GM23248 (cell line): ENCODE measurements around the gene KRT14. TPM values are rescaled to one million over a fixed set of nuclear protein-coding genes. Genes with fewer than 3 reads are reported as not detected.

Source experiments
- DNase-seq: peaks from one replicate; pipeline ENCODE4 v3.0.0-alpha.2; 2015
- H2AFZ ChIP-seq: fragments of 200-600 bp; sonication (generic); 2 replicates; pipeline ENCODE4 v1.6.1; 2016; ENCODE audit warnings: antibody characterized with exemption
- H3F3A ChIP-seq: fragments of 200-600 bp; sonication (generic); 2 replicates; pipeline ENCODE4 v1.6.1; 2016; ENCODE audit warnings: mild to moderate bottlenecking, antibody characterized with exemption, mixed run types; ENCODE audit not compliant: insufficient read depth
- H3K27ac ChIP-seq: fragments of 200-600 bp; sonication (generic); 2 replicates; pipeline ENCODE4 v1.5.1; 2016; ENCODE audit warnings: mild to moderate bottlenecking
- H3K27me3 ChIP-seq: fragments of 200-600 bp; sonication (generic); replicated peaks from 2 replicates; pipeline ENCODE4 v1.6.1; 2016; ENCODE audit warnings: mild to moderate bottlenecking; ENCODE audit not compliant: insufficient read depth
- H3K36me3 ChIP-seq: fragments of 200-600 bp; sonication (generic); 2 replicates; pipeline ENCODE4 v1.6.1; 2016; ENCODE audit warnings: low read depth, mild to moderate bottlenecking
- H3K4me1 ChIP-seq: fragments of 200-600 bp; sonication (generic); 2 replicates; pipeline ENCODE4 v1.6.1; 2016; ENCODE audit warnings: mild to moderate bottlenecking; ENCODE audit not compliant: insufficient read depth
- H3K4me2 ChIP-seq: fragments of 200-600 bp; sonication (generic); one replicate; pipeline ENCODE4 v1.6.1; 2016; ENCODE audit warnings: mild to moderate bottlenecking; ENCODE audit not compliant: unreplicated experiment
- H3K4me3 ChIP-seq: fragments of 200-600 bp; sonication (generic); 2 replicates; pipeline ENCODE4 v1.5.1; 2016; ENCODE audit warnings: mild to moderate bottlenecking
- H3K79me2 ChIP-seq: fragments of 200-600 bp; sonication (generic); 2 replicates; pipeline ENCODE4 v1.6.1; 2016; ENCODE audit warnings: mild to moderate bottlenecking; ENCODE audit not compliant: insufficient read depth
- H3K9ac ChIP-seq: fragments of 200-600 bp; sonication (generic); 2 replicates; pipeline ENCODE4 v1.6.1; 2016; ENCODE audit warnings: mild to moderate bottlenecking
- H3K9me2 ChIP-seq: fragments of 200-600 bp; sonication (generic); 2 replicates; pipeline ENCODE4 v1.6.1; 2016; ENCODE audit warnings: mixed run types, mild to moderate bottlenecking, moderate library complexity; ENCODE audit not compliant: insufficient read depth
- H3K9me3 ChIP-seq: fragments of 200-600 bp; sonication (generic); one replicate; pipeline ENCODE4 v1.6.1; 2017; ENCODE audit warnings: low read depth
- H4K20me1 ChIP-seq: fragments of 200-600 bp; sonication (generic); 2 replicates; pipeline ENCODE4 v1.6.0; 2016; ENCODE audit not compliant: insufficient read depth
- EZH2 ChIP-seq: fragments of 200-600 bp; sonication (generic); IDR thresholded peaks from 2 replicates; pipeline ENCODE4 v1.6.1; 2018; ENCODE audit warnings: antibody characterized with exemption, mild to moderate bottlenecking; ENCODE audit not compliant: insufficient read depth, poor library complexity, severe bottlenecking
- EZH2phosphoT487 ChIP-seq: fragments of 200-600 bp; sonication (generic); IDR thresholded peaks from 2 replicates; pipeline ENCODE4 v1.6.1; 2018; ENCODE audit warnings: antibody characterized with exemption, moderate library complexity, mild to moderate bottlenecking, low read depth; ENCODE audit not compliant: insufficient read depth
- WGBS, 2 experiments: methylation state at CpG; one replicate each; pipeline ENCODE4 v1.1.6; 2015 to 2017; ENCODE audit warnings: low lambda C conversion rate in 2 of 2, low coverage in 1 of 2; ENCODE audit errors: missing lambda C conversion rate in 2 of 2; 5-methylcytosine and 5-hydroxymethylcytosine counted together
- in situ Hi-C: fragments of 300-500 bp; cut with MboI; formaldehyde crosslinking; loops from 2 replicates; pipeline ENCODE4 v1.15.0; 2020
- polyA plus RNA-seq: library from polyadenylated mRNA; unstranded; fragments of >200 nt; fragmentation: Nextera tagmentation; extraction: Ambion mirVana; gene quantifications from 2 replicates; pipeline ENCODE4 v1.2.1, GENCODE V29; 2016
- total RNA-seq: library from RNA; depleted of rRNA; stranded (reverse); fragments of >200 nt; shearing (Covaris generic); gene quantifications from 2 replicates; pipeline ENCODE4 v1.2.3, GENCODE V29; 2014; rRNA removed

The KRT14 gene
- 0.25 TPM in 1 of 2 replicates, not detected in the other for total RNA-seq
- polyA plus RNA-seq = 0.90 and 0.93 TPM in 2 replicates

- Histone ChIP-seq H3K9me3 (no peaks in the 10 kb centered on the region), H3K79me2 (no peaks in the 10 kb centered on the region), H3K4me3 (no peak within 1 kb of the TSS), H3K9me2 (no peaks in the 10 kb centered on the region), H3K27me3 (peaks cover 11% of the 10 kb centered on the region; the same call in 1 of the 2 replicates), H3K4me1 (no peaks in the 10 kb centered on the region), H3K27ac (no peak within 1 kb of the TSS), H3F3A (no peaks in the 10 kb centered on the region), H3K36me3 (no peaks in the 10 kb centered on the region), H4K20me1 (no peaks in the 10 kb centered on the region), H3K4me2 (no peak within 1 kb of the TSS), H3K9ac (no peak within 1 kb of the TSS), H2AFZ (no peak within 1 kb of the TSS)
- WGBS, 2 experiments = 56 to 59% methylated on average over 15 of the region's 15 CpGs
- no peak for TF ChIP-seq EZH2phosphoT487
- TF ChIP-seq EZH2 = no peak
- no peak for DNase-seq
- in situ Hi-C loops = no loop called here
Measured at GRCh38 chr17:41586863-41587495, at the start of gene KRT14. Gene KRT14, minus strand, starts transcription at chr17:41586895. Its CDS starts 61 bp downstream, at chr17:41586834.

- Histone ChIP-seq H3F3A (no peaks in the 10 kb centered on the region), H3K9me3 (no peaks in the 10 kb centered on the region), H2AFZ (peak overlapping the region; percentile 50; the same call in 1 of the 2 replicates), H4K20me1 (no peaks in the 10 kb centered on the region), H3K4me1 (no peaks in the 10 kb centered on the region), H3K27ac (no peak overlapping the region), H3K9ac (no peak overlapping the region), H3K36me3 (no peaks in the 10 kb centered on the region), H3K27me3 (no peaks in the 10 kb centered on the region; the same call in 1 of the 2 replicates), H3K9me2 (no peaks in the 10 kb centered on the region), H3K4me3 (no peak overlapping the region), H3K4me2 (no peak overlapping the region), H3K79me2 (no peaks in the 10 kb centered on the region)
- no peak for TF ChIP-seq EZH2
- TF ChIP-seq EZH2phosphoT487 = no peak
- in situ Hi-C loops = no loop called here
- DNase-seq = peak; percentile 26
- WGBS, 2 experiments = 32 to 35% methylated on average over 24 to 28 of the region's 28 CpGs
Measured at GRCh38 chr17:41635121-41636097, 48.7 kb upstream of the KRT14 start.

- Histone ChIP-seq H3K27ac (no peak overlapping the region), H3K9me3 (no peaks in the 10 kb centered on the region)
- in situ Hi-C loops = no loop called here
Measured at GRCh38 chr17:41634639-41635038, 47.9 kb upstream of the KRT14 start.

GRCh38 chr17:41633556-41634199 is 47.0 kb upstream of the KRT14 start:
- Histone ChIP-seq H3K4me2 (no peak overlapping the region), H3F3A (no peaks in the 10 kb centered on the region), H3K9ac (no peak overlapping the region), H3K4me1 (no peaks in the 10 kb centered on the region), H3K4me3 (no peak overlapping the region), H3K9me3 (no peaks in the 10 kb centered on the region), H3K27me3 (no peaks in the 10 kb centered on the region; the same call in 1 of the 2 replicates), H3K9me2 (no peaks in the 10 kb centered on the region), H2AFZ (no peak overlapping the region), H3K36me3 (no peaks in the 10 kb centered on the region), H4K20me1 (no peaks in the 10 kb centered on the region), H3K79me2 (no peaks in the 10 kb centered on the region), H3K27ac (no peak overlapping the region)
- 89 to 95% methylated on average over 9 to 14 of the region's 14 CpGs for WGBS, 2 experiments
- DNase-seq = no peak
- in situ Hi-C loops = no loop called here
- no peak for TF ChIP-seq EZH2phosphoT487
- no peak for TF ChIP-seq EZH2

More at GRCh38 chr17:41634639-41635038, 47.9 kb upstream of the KRT14 start:
- no peak for DNase-seq
- no peak overlapping the region for H3K4me2 ChIP-seq
- WGBS, 2 experiments = 63 to 72% methylated on average over 7 of the region's 7 CpGs
- TF ChIP-seq EZH2 = no peak
- no peak for TF ChIP-seq EZH2phosphoT487
- no peaks in the 10 kb centered on the region for H3K9me2 ChIP-seq
- no peaks in the 10 kb centered on the region for H3F3A ChIP-seq
- no peak overlapping the region for H3K9ac ChIP-seq
- H3K27me3 ChIP-seq = no peaks in the 10 kb centered on the region; the same call in 1 of the 2 replicates
- H4K20me1 ChIP-seq = no peaks in the 10 kb centered on the region
- H3K36me3 ChIP-seq = no peaks in the 10 kb centered on the region
- H3K4me3 ChIP-seq = no peak overlapping the region
- no peak overlapping the region for H2AFZ ChIP-seq
- H3K79me2 ChIP-seq = no peaks in the 10 kb centered on the region
- H3K4me1 ChIP-seq = no peaks in the 10 kb centered on the region
